ENCODE data around the gene TNFRSF14. TPM values are rescaled to one million over a fixed set of nuclear protein-coding genes. Genes with fewer than 3 reads are reported as not detected.

Gene TNFRSF14
- total and polyA plus RNA-seq, 4 donors = 14.8 to 38.1 (median 29.1) TPM

GRCh38 chr1:2517966-2518365 is 38.2 kb upstream of the TNFRSF14 start:
- no peak for TF ChIP-seq TAF1 (conservative IDR thresholded peaks at IDR 0.05)
- TF ChIP-seq HNF4A (conservative IDR thresholded peaks at IDR 0.05) = no peak
- no peak for TF ChIP-seq EGR1 (IDR thresholded peaks at IDR 0.05; ENCODE audit: low read depth in 2 of 2)
- TF ChIP-seq RAD21 (IDR thresholded peaks at IDR 0.05) = no peak
- TF ChIP-seq REST (IDR thresholded peaks at IDR 0.05) = no peak
- TF ChIP-seq ATF3 (IDR thresholded peaks at IDR 0.05) = no peak
- TF ChIP-seq CTCF (IDR thresholded peaks at IDR 0.05; ENCODE audit: low read depth, low read length, missing input control) = no peak
- TF ChIP-seq FOXA2 (IDR thresholded peaks at IDR 0.05) = no peak
- TF ChIP-seq ZBTB33 (IDR thresholded peaks at IDR 0.05) = no peak
- TF ChIP-seq GABPA (IDR thresholded peaks at IDR 0.05 in 1 of 2, conservative IDR thresholded peaks at IDR 0.05 in 1 of 2) = no peak
- TF ChIP-seq JUND (IDR thresholded peaks at IDR 0.05) = no peak
- TF ChIP-seq YY1 (IDR thresholded peaks at IDR 0.05) = no peak
- no peak for TF ChIP-seq FOXA1 (IDR thresholded peaks at IDR 0.05)
- no peak for TF ChIP-seq MAX (IDR thresholded peaks at IDR 0.05)
- TF ChIP-seq HNF4G (IDR thresholded peaks at IDR 0.05) = no peak
- Histone ChIP-seq H3K9ac (ENCODE audit: low read depth in 1 of 2, low read length in 2 of 2) (no peak overlapping the region), H3K4me1 (ENCODE audit: control insufficient read depth in 4 of 4, insufficient read depth in 4 of 4, low read length in 3 of 4) (peaks cover 2 to 13% (median 12%) of the 10 kb centered on the region in 4 donors), H3K4me3 (ENCODE audit: low read depth in 1 of 3, low read length in 3 of 3) (no peak overlapping the region), H3K9me3 (ENCODE audit: control insufficient read depth in 4 of 4, low read length in 3 of 4) (no peaks in the 10 kb centered on the region), H3K36me3 (ENCODE audit: control insufficient read depth in 4 of 4, insufficient read depth in 3 of 4, low read depth in 1 of 4, low read length in 3 of 4) (peaks cover 27 to 76% (median 40%) of the 10 kb centered on the region in 4 donors), H3K27ac (ENCODE audit: low read depth in 1 of 2, low read length in 2 of 2) (no peak overlapping the region), H3K27me3 (ENCODE audit: control insufficient read depth in 4 of 4, insufficient read depth in 4 of 4, low read length in 3 of 4) (no peaks in the 10 kb centered on the region)
- no peak for DNase-seq (ENCODE audit: low spot score)
- WGBS = 96% methylated on average over 17 of the region's 17 CpGs

GRCh38 chr1:2518528-2518927 is 37.6 kb upstream of the TNFRSF14 start:
- whole genome bisulfite sequencing = 97% methylated on average over 26 of the region's 26 CpGs
- no peak for DNase-seq (ENCODE audit: low spot score)
- H3K4me3 ChIP-seq (ENCODE audit: low read depth in 1 of 3, low read length in 3 of 3) = no peak overlapping the region
- no peak overlapping the region for H3K27ac ChIP-seq (ENCODE audit: low read depth in 1 of 2, low read length in 2 of 2)
- H3K9me3 ChIP-seq (ENCODE audit: control insufficient read depth in 4 of 4, low read length in 3 of 4) = no peaks in the 10 kb centered on the region
- H3K4me1 ChIP-seq (ENCODE audit: control insufficient read depth in 4 of 4, insufficient read depth in 4 of 4, low read length in 3 of 4) = peaks cover 6 to 18% (median 16%) of the 10 kb centered on the region in 4 donors
- H3K9ac ChIP-seq (ENCODE audit: low read depth in 1 of 2, low read length in 2 of 2) = no peak overlapping the region
- no peaks in the 10 kb centered on the region for H3K27me3 ChIP-seq (ENCODE audit: control insufficient read depth in 4 of 4, insufficient read depth in 4 of 4, low read length in 3 of 4)
- peaks cover 27 to 70% (median 39%) of the 10 kb centered on the region in 4 donors for H3K36me3 ChIP-seq (ENCODE audit: control insufficient read depth in 4 of 4, insufficient read depth in 3 of 4, low read depth in 1 of 4, low read length in 3 of 4)
- no peak for TF ChIP-seq HNF4G (IDR thresholded peaks at IDR 0.05)
- no peak for TF ChIP-seq HNF4A (conservative IDR thresholded peaks at IDR 0.05)
- TF ChIP-seq TAF1 (conservative IDR thresholded peaks at IDR 0.05) = no peak
- TF ChIP-seq EGR1 (IDR thresholded peaks at IDR 0.05; ENCODE audit: low read depth in 2 of 2) = no peak
- TF ChIP-seq REST (IDR thresholded peaks at IDR 0.05) = no peak
- TF ChIP-seq JUND (IDR thresholded peaks at IDR 0.05) = no peak
- TF ChIP-seq ATF3 (IDR thresholded peaks at IDR 0.05) = no peak
- TF ChIP-seq YY1 (IDR thresholded peaks at IDR 0.05) = no peak
- no peak for TF ChIP-seq ZBTB33 (IDR thresholded peaks at IDR 0.05)
- no peak for TF ChIP-seq RAD21 (IDR thresholded peaks at IDR 0.05)
